ENCODE measurements around the gene PLCG2. TPM values are rescaled to one million over a fixed set of nuclear protein-coding genes. Genes with fewer than 3 reads are reported as not detected.
"Not testable (repeated sequence)": the region's sequence is repeated elsewhere in the genome, so short reads cannot be mapped to it uniquely, and the experiment has no call there.

The PLCG2 gene
- total RNA-seq, 2 experiments from 2014 or later, result 11.0 to 13.3 TPM

DNA sequence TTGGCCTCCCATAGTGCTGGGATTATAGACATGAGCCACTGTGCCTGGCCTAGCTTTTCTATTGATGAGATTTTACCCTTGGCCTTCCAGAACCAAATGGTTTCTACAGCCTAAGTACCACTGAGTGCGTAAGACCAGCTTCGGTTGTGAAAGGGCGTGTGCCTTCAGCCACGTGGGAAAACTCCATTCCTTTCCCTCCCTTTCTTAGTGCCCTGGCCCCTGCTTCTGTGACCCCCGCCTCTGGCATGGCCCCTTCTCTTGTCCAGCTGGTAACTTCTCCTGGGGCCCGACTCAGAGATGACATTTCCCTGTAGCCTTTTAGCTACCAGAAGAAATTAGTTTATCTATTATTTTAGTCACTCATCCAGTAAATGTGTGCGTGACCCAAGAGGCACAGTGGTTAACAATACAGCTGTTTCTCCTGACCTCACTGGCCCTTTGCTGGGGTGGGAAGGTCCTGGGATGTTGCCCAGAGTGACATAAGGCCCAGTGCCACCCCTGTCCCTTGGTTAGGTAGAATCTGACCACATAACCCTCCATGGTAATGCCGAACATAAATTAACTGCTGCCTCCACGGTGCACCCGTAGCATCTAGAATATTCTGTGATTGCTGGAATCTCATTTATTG lies 97.3 kb downstream of the PLCG2 start:
- ChIA-PET CTCF (interaction anchor here (1.0 to 4.7 kb wide), 2 partner anchors 10 to 672 kb away, joined by 3 to 34 read pairs; no protein-coding TSS in a partner anchor), POLR2A (no interaction called here)
- DNase-seq, result no peak
- peaks cover 14% of the 10 kb centered on the region for H3K4me1 Mint-ChIP-seq
- H3K36me3 Mint-ChIP-seq (ENCODE audit: low read depth), result no peaks in the 10 kb centered on the region
- no peaks in the 10 kb centered on the region for H3K9me3 Mint-ChIP-seq
- H3K27me3 Mint-ChIP-seq, result no peaks in the 10 kb centered on the region
- H3K4me3 Mint-ChIP-seq, result no peak overlapping the region
- no peak overlapping the region for H3K27ac Mint-ChIP-seq

DNA sequence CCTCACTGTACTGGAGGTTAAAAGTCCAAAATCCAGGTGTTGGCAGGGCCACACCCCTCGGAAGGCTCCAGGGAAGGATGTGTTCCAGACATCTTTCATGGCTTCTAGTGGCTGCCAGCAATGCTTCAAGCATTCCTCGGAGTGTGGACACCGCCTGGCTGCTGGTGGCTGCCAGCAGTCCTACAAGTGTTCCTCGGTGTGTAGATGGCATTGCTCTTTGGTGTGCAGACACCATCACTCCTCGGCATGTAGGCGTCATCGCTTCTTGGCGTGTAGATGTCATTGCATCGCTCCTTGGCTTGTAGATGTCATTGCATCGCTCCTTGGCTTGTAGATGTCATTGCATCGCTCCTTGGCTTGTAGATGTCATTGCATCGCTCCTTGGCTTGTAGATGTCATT lies 98.4 kb downstream of the PLCG2 start:
- H3K36me3 Mint-ChIP-seq (ENCODE audit: low read depth); H3K27ac Mint-ChIP-seq; H3K4me1 Mint-ChIP-seq; H3K4me3 Mint-ChIP-seq; DNase-seq; H3K27me3 Mint-ChIP-seq; H3K9me3 Mint-ChIP-seq; POLR2A ChIA-PET: not testable (repeated sequence)
- CTCF ChIA-PET, result interaction anchor here (4.7 kb wide), 1 partner anchor 9 kb away, joined by 34 read pairs; no protein-coding TSS in a partner anchor

DNA sequence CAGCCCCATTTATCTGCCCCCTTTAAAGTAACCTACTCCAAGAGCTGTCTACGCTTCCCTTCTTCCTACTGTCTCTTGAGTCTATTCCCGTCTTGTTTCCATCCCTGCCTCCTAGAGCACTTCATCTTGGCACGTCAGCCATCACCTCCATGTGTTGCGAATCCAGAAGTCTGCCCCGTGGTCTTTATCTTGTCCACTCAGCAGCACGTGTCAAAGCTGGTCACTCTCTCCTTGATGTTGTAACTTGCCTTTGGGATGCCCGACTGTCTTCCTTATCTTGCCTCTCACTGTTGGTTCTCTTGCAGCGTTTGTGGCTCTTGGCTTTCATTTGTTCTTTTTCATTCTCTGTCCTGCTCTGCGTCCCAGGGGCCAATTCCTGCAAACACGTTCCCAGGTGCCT lies 99.4 kb downstream of the PLCG2 start:
- Mint-ChIP-seq H3K36me3 (ENCODE audit: low read depth) (no peaks in the 10 kb centered on the region), H3K27ac (no peak overlapping the region), H3K9me3 (no peaks in the 10 kb centered on the region), H3K4me1 (peaks cover 3% of the 10 kb centered on the region), H3K27me3 (no peaks in the 10 kb centered on the region), H3K4me3 (no peak overlapping the region)
- ChIA-PET CTCF (no interaction called here), POLR2A (no interaction called here)
- DNase-seq, result no peak

DNA sequence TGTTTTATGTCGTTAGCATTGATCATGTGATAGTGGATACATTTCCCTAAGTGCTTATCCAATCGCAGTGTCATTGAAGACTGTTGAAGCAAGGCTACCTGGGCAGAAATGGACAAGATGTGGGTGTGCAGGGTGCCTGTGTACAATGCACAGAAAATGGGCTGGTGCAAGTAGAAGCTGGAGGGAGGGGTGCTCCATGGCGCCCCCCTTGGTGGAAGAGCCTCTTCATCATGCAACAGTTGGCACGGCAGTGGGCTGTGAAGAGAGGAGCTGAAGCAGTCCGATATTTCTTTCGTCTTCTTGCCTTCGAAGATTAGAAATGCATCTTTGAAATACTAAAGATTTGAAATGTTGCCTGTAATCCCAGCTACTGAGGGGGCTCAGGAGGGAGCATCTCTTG lies 100.5 kb downstream of the PLCG2 start:
- peak; percentile 21 for DNase-seq
- POLR2A ChIA-PET, result no interaction called here
- CTCF ChIA-PET, result interaction anchor here (0.6 to 1.5 kb wide), 3 partner anchors 10 to 74 kb away, joined by 3 to 5 read pairs (median 4); no protein-coding TSS in a partner anchor
- Mint-ChIP-seq H3K36me3 (ENCODE audit: low read depth) (no peaks in the 10 kb centered on the region), H3K4me1 (no peaks in the 10 kb centered on the region), H3K4me3 (no peak overlapping the region), H3K9me3 (no peaks in the 10 kb centered on the region), H3K27ac (no peak overlapping the region), H3K27me3 (no peaks in the 10 kb centered on the region)

DNA sequence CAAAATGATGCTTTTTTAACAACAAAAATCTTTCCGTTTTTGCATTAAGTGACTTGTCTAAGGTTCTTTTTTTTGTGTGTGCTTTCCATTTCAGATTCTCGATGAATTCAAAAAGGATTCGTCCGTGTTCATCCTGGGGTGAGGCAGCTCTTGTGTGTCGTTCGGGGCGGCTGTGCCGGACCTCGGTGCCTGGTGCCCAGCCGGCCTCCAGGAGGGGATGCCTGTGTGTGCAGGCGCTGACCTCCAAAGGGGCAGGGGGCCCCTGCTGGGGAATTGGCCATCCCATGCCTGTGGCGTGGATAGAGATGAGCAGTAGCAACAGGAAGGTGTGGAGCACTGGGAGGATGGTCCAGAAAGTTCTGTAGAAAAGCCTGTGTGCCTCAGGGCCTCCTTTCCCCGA lies 101.7 kb downstream of the PLCG2 start:
- ChIA-PET CTCF (interaction anchor here (1.3 to 1.5 kb wide), 2 partner anchors 11 to 12 kb away, joined by 3 to 4 read pairs; no protein-coding TSS in a partner anchor), POLR2A (no interaction called here)
- no peaks in the 10 kb centered on the region for H3K36me3 Mint-ChIP-seq (ENCODE audit: low read depth)
- no peaks in the 10 kb centered on the region for H3K9me3 Mint-ChIP-seq
- DNase-seq, result no peak
- H3K27ac Mint-ChIP-seq, result no peak overlapping the region
- H3K4me3 Mint-ChIP-seq, result no peak overlapping the region
- no peaks in the 10 kb centered on the region for H3K27me3 Mint-ChIP-seq
- no peaks in the 10 kb centered on the region for H3K4me1 Mint-ChIP-seq

DNA sequence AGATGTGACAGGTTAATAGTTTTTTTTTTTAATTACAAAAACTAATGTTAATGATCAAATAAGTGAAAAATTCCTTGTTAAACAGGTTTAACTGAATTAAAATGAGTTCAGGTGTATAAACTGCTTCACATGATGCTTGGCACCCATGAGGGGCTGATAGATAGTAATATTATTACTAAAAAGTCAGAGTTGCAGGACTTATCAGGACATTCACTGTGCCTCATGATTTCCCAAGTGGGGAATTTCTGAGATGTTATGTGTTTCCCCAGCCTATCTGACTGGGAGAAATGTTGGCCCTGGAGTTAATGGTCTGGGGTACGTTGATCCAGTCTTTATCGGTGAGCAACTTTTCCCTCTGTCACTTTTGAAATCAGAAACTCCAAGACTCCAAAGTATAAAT lies 102.1 kb downstream of the PLCG2 start:
- Mint-ChIP-seq H3K4me1 (no peaks in the 10 kb centered on the region), H3K36me3 (ENCODE audit: low read depth) (no peaks in the 10 kb centered on the region), H3K9me3 (no peaks in the 10 kb centered on the region), H3K27me3 (no peaks in the 10 kb centered on the region), H3K4me3 (no peak overlapping the region), H3K27ac (no peak overlapping the region)
- POLR2A ChIA-PET, result no interaction called here
- DNase-seq, result no peak
- CTCF ChIA-PET, result no interaction called here

DNA sequence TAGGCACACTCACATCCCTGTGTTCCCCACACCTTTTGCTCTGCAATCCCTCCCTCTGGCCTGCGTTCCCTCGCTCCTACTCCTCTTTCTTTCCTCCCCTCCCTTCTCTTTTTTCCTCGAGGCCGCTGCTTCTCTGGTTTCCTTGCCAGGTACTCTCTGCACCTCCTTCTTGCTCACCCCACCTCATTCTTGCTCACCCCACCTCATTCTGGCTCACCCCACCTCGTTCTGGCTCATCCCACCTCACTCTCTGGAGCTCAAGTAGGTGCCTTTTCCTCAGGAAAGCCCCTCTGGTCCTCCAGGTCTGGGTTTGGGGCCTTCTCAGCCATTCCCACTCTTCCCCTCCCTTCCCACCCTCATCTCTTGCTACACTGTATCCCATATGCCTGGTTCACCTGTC lies 103.5 kb downstream of the PLCG2 start:
- Mint-ChIP-seq H3K27ac (no peak overlapping the region), H3K27me3 (peaks cover 2% of the 10 kb centered on the region), H3K36me3 (ENCODE audit: low read depth) (no peaks in the 10 kb centered on the region), H3K4me1 (no peaks in the 10 kb centered on the region), H3K9me3 (no peaks in the 10 kb centered on the region), H3K4me3 (no peak overlapping the region)
- no peak for DNase-seq
- POLR2A ChIA-PET, result no interaction called here
- CTCF ChIA-PET, result no interaction called here

DNA sequence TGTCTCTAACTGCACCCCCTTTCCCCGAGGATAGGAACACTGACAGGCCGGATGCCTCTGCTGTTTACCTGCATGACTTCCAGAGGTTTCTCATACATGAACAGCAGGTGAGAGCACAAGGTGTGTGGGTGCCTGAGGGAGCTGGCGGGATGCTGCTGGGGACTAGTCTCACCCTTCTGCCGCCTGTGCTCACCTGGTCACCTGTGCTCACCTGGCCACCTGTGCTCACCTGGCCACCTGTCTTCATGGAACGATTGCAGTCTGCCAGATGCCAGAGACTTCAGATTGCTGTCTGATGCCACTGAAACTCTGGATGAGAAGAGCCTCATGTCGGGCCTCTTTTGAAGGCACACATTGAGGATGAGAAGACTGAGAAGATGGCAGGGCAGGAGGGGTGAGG lies 104.1 kb downstream of the PLCG2 start:
- Mint-ChIP-seq H3K36me3 (ENCODE audit: low read depth) (no peaks in the 10 kb centered on the region), H3K4me3 (no peak overlapping the region), H3K9me3 (no peaks in the 10 kb centered on the region), H3K4me1 (no peaks in the 10 kb centered on the region), H3K27me3 (peaks cover 2% of the 10 kb centered on the region), H3K27ac (no peak overlapping the region)
- ChIA-PET CTCF (no interaction called here), POLR2A (no interaction called here)
- DNase-seq, result no peak

DNA sequence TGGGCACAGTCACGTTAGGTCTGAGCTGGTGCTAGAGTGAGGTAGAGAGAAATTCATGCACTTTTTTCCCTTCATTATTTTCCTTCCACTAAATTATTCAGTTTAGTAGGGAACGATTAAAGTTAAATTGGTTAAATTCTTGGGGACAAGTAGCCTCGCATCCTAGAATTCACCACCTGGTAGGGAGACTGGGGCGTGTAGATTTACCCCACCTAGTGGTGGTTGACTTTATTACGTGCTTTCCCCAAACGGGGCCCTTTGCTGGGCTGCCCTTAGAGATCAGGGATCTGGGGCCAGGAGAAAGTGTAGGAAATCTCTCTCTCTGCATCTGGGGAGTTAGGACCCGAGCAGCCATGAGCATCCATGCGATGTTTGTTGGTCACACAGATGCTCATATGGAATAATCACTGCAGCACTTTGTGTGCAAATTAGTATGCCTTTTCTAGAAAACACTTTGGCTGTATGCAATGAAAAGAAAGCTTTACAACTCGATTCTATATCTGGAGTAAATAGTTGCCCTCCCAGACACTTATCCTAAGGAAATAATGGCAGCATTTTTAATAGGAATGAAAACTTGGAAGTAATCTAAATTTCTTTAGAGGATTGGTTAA lies 107.0 kb downstream of the PLCG2 start:
- H3K4me1 Mint-ChIP-seq, result peaks cover 3% of the 10 kb centered on the region
- H3K27ac Mint-ChIP-seq, result no peak overlapping the region
- CTCF ChIA-PET, result interaction anchor here (1.0 to 3.6 kb wide), 12 partner anchors 11 to 344 kb away, joined by 3 to 34 read pairs (median 4); partner anchors contain the start of gene MPHOSPH6
- H3K36me3 Mint-ChIP-seq (ENCODE audit: low read depth), result no peaks in the 10 kb centered on the region
- H3K27me3 Mint-ChIP-seq, result peaks cover 2% of the 10 kb centered on the region
- POLR2A ChIA-PET, result no interaction called here
- peak; percentile 35 for DNase-seq
- no peak overlapping the region for H3K4me3 Mint-ChIP-seq
- no peaks in the 10 kb centered on the region for H3K9me3 Mint-ChIP-seq

DNA sequence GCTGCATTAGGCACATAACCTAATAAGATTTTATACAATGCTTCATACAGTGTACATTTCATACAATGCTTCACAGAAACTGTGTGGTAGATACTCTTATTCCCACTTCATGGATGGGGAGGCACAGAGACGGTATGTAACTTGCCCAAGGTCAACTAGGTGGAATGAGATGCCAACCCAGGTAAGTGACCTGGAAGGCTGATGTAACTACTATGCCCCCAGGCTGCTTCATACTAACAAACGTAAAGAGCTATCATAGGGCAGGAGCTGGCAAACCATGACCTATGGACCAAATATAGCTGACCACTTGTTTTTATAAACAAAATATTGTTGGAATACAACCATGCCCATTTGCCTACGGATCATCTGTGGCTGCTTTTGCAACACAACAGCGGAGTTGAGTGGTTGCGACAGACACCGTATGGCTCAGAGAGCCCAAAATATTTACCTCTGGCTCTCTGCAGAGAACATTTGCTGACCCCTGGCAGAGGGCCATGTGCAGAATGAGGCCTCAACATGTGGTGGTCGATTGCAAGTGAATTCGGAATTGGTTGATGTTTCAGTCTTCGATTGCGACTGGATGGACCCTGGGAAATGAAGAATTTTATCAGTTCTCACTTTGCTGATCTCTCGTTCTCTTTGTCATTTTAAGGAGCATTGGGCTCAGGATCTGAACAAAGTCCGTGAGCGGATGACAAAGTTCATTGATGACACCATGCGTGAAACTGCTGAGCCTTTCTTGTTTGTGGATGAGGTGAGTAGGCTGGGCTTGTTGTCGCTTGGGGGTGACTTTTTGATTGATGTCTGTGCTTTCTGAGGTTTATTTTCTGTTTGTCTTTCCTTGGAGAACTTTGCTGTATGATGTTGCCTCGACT lies 109.7 kb downstream of the PLCG2 start:
- H3K27me3 Mint-ChIP-seq, result peaks cover 2% of the 10 kb centered on the region
- DNase-seq, result no peak
- POLR2A ChIA-PET, result no interaction called here
- H3K36me3 Mint-ChIP-seq (ENCODE audit: low read depth), result no peaks in the 10 kb centered on the region
- peaks cover 5% of the 10 kb centered on the region for H3K4me1 Mint-ChIP-seq
- no peak overlapping the region for H3K27ac Mint-ChIP-seq
- H3K4me3 Mint-ChIP-seq, result no peak overlapping the region
- H3K9me3 Mint-ChIP-seq, result no peaks in the 10 kb centered on the region
- CTCF ChIA-PET, result interaction anchor here (0.6 to 1.9 kb wide), 9 partner anchors 9 to 342 kb away, joined by 3 to 5 read pairs (median 3); no protein-coding TSS in a partner anchor

DNA sequence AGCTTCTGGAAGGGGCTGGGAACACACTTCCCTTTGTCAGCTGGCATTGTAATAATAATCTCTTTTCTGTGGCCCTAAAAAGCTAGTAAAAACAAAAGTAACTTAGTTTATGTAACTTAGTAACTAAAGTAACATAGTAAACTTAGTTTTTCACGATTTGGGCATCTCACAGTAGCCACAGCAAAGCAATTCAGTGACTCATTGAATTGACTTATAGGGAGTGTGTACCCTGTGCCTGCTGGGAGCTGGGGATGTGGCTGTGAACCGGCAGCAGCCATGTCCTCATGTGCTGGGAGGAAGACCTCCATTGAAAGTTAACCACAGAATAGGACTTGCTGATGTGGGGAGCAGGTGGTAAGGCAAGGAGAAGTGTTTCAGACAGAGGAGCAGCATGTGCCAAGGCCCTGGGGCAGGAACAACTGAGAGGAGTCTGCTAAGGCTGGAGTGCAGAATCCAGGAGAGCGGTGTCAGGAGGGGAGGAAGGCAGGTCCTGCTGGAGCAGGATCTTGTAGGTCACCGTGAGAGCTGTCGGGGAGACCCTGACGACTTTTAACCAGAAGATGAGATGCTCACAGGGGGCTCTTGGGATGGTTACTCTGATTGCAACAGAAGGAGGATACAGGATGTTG lies 112.8 kb downstream of the PLCG2 start:
- Mint-ChIP-seq H3K27me3 (peaks cover 2% of the 10 kb centered on the region), H3K4me3 (no peak overlapping the region), H3K9me3 (no peaks in the 10 kb centered on the region), H3K4me1 (peaks cover 5% of the 10 kb centered on the region), H3K27ac (no peak overlapping the region), H3K36me3 (ENCODE audit: low read depth) (no peaks in the 10 kb centered on the region)
- POLR2A ChIA-PET, result no interaction called here
- DNase-seq, result no peak
- CTCF ChIA-PET, result interaction anchor here (0.8 to 1.2 kb wide), 3 partner anchors 10 to 338 kb away, joined by 3 read pairs; no protein-coding TSS in a partner anchor

DNA sequence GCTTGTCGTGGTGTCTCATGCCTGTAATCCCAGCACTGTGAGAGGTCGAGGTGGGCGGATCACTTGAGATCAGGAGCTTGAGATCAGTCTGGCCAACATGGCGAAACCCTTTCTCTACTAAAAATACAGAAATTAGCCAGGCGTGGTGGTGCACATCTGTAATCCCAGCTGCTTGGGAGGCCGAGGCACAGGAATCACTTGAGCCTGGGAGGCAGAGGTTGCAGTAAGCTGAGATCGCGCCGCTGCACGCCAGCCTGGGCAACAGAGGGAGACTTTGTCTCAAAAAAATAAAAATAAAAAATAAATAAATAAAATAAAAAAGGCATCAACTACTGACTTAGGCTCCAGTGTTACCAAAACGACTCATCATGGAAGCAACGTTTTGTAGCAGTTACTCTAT lies 115.5 kb downstream of the PLCG2 start:
- H3K4me3 Mint-ChIP-seq, result no peak overlapping the region
- no peaks in the 10 kb centered on the region for H3K36me3 Mint-ChIP-seq (ENCODE audit: low read depth)
- POLR2A ChIA-PET, result no interaction called here
- H3K9me3 Mint-ChIP-seq, result no peaks in the 10 kb centered on the region
- no peak overlapping the region for H3K27ac Mint-ChIP-seq
- peaks cover 2% of the 10 kb centered on the region for H3K4me1 Mint-ChIP-seq
- CTCF ChIA-PET, result interaction anchor here (1.2 to 2.0 kb wide), 2 partner anchors 21 to 48 kb away, joined by 3 to 9 read pairs; no protein-coding TSS in a partner anchor
- no peaks in the 10 kb centered on the region for H3K27me3 Mint-ChIP-seq
- DNase-seq, result no peak

DNA sequence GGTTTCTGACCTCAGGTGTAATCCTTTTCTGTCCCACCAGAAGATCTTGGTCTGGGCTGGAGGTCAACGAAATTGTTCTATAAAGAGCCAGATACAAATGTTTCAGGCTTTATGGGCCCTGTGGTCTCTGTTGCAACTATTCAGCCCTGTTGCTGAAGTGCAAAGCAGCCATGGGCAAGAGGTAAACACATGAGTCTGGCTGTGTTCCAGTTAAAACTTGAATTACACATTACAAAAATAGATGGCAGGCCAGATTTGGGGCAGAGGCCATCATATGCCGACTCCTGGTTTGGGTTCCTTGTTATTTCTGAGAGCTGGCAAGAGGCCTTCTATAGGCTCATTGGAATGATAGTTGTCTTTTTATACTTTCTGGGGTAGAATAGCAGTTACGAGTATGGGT lies 117.8 kb downstream of the PLCG2 start:
- Mint-ChIP-seq H3K4me1 (no peaks in the 10 kb centered on the region), H3K36me3 (ENCODE audit: low read depth) (no peaks in the 10 kb centered on the region), H3K9me3 (no peaks in the 10 kb centered on the region), H3K27ac (no peak overlapping the region), H3K4me3 (no peak overlapping the region), H3K27me3 (no peaks in the 10 kb centered on the region)
- no peak for DNase-seq
- ChIA-PET POLR2A (no interaction called here), CTCF (interaction anchor here (0.6 to 1.1 kb wide), 2 partner anchors 9 to 14 kb away, joined by 3 read pairs; no protein-coding TSS in a partner anchor)

Data from activated CD4-positive, alpha-beta memory T cell treated with anti-CD3 and anti-CD28 coated beads, Interleukin-2, amount 10 ng/mL, durations not matched to agents 7 days and 5 days (primary cell).